Activated CD4-positive, alpha-beta memory T cell treated with anti-CD3 and anti-CD28 coated beads, Interleukin-2, amount 10 ng/mL, durations not matched to agents 7 days and 5 days (primary cell): ENCODE data around the gene FBN2. TPM values are rescaled to one million over a fixed set of nuclear protein-coding genes. Genes with fewer than 3 reads are reported as not detected.
"Not testable (repeated sequence)": the region's sequence is repeated elsewhere in the genome, so short reads cannot be mapped to it uniquely, and the experiment has no call there.

Experiments used
- CTCF ChIA-PET: fragments of 350-600 bp; sonication (Branson Sonifier 250); formaldehyde crosslinking; loops from one replicate; lab custom pipeline; 2021; ENCODE audit warnings: antibody characterized with exemption, inconsistent platforms; lab: Charles Lee
- POLR2A ChIA-PET: fragments of 350-600 bp; sonication (Branson Sonifier 250); formaldehyde crosslinking; loops from one replicate; lab custom pipeline; 2021; ENCODE audit warnings: antibody characterized with exemption; lab: Charles Lee
- DNase-seq: peaks from one replicate; pipeline ENCODE4 v3.0.0-alpha.2; 2020
- H3K27ac Mint-ChIP-seq: one replicate; pipeline ENCODE4 v1.8.0; 2021; ENCODE audit warnings: mild to moderate bottlenecking, mixed read lengths
- H3K27me3 Mint-ChIP-seq: one replicate; pipeline ENCODE4 v1.8.0; 2021; ENCODE audit warnings: mixed read lengths
- H3K36me3 Mint-ChIP-seq: one replicate; pipeline ENCODE4 v1.8.0; 2021; ENCODE audit warnings: low read depth, mixed read lengths
- H3K4me1 Mint-ChIP-seq: one replicate; pipeline ENCODE4 v1.8.0; 2021; ENCODE audit warnings: mixed read lengths
- H3K4me3 Mint-ChIP-seq: one replicate; pipeline ENCODE4 v1.8.0; 2021; ENCODE audit warnings: mild to moderate bottlenecking, mixed read lengths
- H3K9me3 Mint-ChIP-seq: one replicate; pipeline ENCODE4 v1.8.0; 2021; ENCODE audit warnings: mixed read lengths
- total RNA-seq, 2 experiments: library from RNA; stranded (reverse); gene quantifications; one replicate each; pipeline ENCODE4 v1.2.3, GENCODE V29; 2021

The FBN2 gene
- total RNA-seq, 2 experiments from 2014 or later, result not detected

DNA sequence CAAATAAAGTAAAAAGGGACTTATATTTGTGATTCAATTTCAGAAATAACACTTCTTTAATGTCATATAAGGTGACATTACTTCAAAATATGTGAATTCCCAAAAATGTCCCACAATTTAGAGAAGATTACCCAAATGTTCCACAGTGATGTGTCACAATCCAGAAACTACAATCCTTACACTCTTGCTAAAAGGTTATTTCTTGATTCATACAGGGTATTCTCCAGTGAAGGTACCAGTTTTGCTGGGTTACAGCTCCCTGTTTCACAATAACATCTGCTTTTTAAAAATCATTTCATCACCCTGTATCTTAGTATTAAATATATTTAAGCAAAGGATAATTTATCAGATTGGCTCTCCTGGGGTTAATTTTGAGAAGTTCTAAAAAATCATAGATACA is 11.0 kb downstream of the FBN2 start:
- ChIA-PET POLR2A (no interaction called here), CTCF (no interaction called here)
- H3K27me3 Mint-ChIP-seq, result no peaks in the 10 kb centered on the region
- no peak overlapping the region for H3K27ac Mint-ChIP-seq
- H3K36me3 Mint-ChIP-seq, result no peaks in the 10 kb centered on the region
- no peaks in the 10 kb centered on the region for H3K9me3 Mint-ChIP-seq
- no peak overlapping the region for H3K4me3 Mint-ChIP-seq
- H3K4me1 Mint-ChIP-seq, result no peaks in the 10 kb centered on the region
- no peak for DNase-seq

DNA sequence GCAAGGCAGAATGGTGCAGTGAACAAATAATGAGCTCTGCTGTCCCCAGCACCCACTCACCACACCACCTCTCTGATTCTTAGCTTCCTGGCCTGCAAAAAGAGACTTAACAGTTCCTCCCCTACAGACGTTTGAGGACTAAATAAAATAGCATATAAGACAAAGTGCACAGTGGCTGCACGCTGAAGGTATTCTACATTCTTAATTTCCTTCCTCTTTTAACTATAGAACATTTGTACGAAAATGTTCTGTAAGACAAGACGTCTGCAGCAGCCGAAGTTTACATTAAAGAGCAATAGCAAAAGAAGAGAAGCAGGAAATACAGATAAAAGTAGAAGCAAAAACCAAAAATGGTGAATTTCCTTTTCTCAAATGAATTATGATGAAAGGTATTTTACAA is 15.7 kb downstream of the FBN2 start:
- no peak for DNase-seq
- H3K36me3 Mint-ChIP-seq, result no peaks in the 10 kb centered on the region
- no peak overlapping the region for H3K4me3 Mint-ChIP-seq
- no peaks in the 10 kb centered on the region for H3K27me3 Mint-ChIP-seq
- no peaks in the 10 kb centered on the region for H3K9me3 Mint-ChIP-seq
- H3K27ac Mint-ChIP-seq, result no peak overlapping the region
- POLR2A ChIA-PET, result no interaction called here
- no peaks in the 10 kb centered on the region for H3K4me1 Mint-ChIP-seq
- CTCF ChIA-PET, result no interaction called here

DNA sequence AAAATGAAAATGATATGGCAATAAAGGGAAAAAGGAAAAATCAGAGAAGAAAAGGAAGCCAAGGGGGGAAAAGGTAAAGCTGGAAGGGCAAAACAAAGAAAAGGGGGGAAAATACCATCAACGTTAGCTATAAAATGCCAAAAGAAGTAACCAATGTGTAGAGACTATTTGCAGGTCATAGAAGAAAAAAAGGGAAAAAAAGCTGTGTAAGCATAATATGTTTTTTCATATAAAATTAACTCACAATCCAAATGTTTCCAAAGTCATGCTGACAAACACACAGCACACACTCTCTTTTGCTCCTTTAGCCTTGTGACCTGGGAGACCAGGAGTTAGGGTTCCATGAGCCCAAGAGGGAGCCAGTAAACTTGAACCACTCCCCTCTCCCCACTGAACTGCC is 18.2 kb downstream of the FBN2 start:
- H3K4me1 Mint-ChIP-seq, result no peaks in the 10 kb centered on the region

DNA sequence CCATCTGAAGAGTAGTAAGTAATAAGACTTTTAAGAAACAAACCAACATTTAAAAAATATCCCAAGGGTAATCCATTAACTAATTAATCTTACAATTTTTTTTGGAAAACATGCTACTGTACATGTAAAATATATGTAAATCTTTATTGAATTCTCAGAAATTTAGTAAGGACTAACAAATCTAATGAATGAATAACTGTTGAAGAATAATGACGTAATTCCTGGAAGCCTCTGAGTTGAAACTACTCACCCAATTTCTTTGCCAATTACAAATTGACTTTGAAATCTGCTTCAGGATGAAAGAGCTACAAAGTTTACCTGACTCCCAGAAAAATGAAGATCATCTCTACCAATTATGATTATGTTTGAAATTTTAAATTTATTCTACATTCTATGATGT is 21.1 kb downstream of the FBN2 start:
- no peak overlapping the region for H3K4me3 Mint-ChIP-seq

More for the DNA sequence above, 18.2 kb downstream of the FBN2 start:
- CTCF ChIA-PET, result no interaction called here
- Mint-ChIP-seq H3K36me3 (no peaks in the 10 kb centered on the region), H3K27ac (no peak overlapping the region), H3K4me3 (no peak overlapping the region), H3K27me3 (no peaks in the 10 kb centered on the region), H3K9me3 (no peaks in the 10 kb centered on the region)
- no peak for DNase-seq
- POLR2A ChIA-PET, result no interaction called here

DNA sequence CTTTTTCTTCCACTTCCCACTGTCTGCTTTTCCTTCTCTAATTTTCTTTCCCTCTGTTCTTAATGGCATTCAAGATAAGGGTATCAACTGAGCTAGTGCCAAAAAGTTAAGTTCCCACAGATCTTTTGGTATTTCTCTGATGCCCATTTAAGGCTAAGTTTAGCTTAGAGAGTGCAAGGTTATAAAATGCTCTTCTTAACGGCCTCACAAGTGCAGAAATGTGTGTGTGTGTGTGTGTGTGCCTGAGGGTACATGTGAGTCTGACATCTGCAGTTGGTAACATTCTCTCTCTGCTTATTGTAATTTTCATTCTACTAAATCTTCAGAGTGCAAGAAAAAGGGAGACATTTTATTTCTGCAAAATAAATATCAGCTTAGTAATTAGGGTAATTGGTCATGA is 24.2 kb downstream of the FBN2 start:
- no peak for DNase-seq
- POLR2A ChIA-PET, result no interaction called here
- CTCF ChIA-PET, result no interaction called here
- Mint-ChIP-seq H3K9me3 (no peaks in the 10 kb centered on the region), H3K27me3 (no peaks in the 10 kb centered on the region), H3K4me3 (no peak overlapping the region), H3K36me3 (no peaks in the 10 kb centered on the region), H3K4me1 (no peaks in the 10 kb centered on the region), H3K27ac (no peak overlapping the region)

More for the DNA sequence above, 21.1 kb downstream of the FBN2 start:
- Mint-ChIP-seq H3K27ac (no peak overlapping the region), H3K27me3 (no peaks in the 10 kb centered on the region), H3K9me3 (no peaks in the 10 kb centered on the region), H3K36me3 (no peaks in the 10 kb centered on the region), H3K4me1 (no peaks in the 10 kb centered on the region)
- no peak for DNase-seq
- ChIA-PET CTCF (no interaction called here), POLR2A (no interaction called here)

DNA sequence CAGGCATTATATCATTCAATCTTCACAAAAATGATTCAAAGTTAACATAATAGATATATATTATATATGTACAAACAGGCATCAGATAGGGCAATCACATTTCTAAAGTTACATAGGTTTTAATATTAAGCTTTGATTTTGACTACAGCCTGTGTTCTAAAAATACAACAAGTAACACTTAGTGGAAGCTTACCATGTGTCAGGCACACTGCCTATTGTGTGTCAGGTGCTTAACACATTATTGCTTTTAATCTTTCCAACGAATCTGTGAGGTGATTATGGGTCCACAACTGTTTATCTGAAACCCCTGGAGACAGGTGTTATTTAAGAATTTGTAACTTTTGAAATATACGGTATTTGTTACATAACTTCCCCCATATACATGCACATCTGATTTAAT is 25.2 kb downstream of the FBN2 start:
- H3K27me3 Mint-ChIP-seq, result no peaks in the 10 kb centered on the region
- no peak overlapping the region for H3K4me3 Mint-ChIP-seq
- DNase-seq, result no peak
- ChIA-PET POLR2A (no interaction called here), CTCF (no interaction called here)
- no peaks in the 10 kb centered on the region for H3K4me1 Mint-ChIP-seq
- no peaks in the 10 kb centered on the region for H3K36me3 Mint-ChIP-seq
- H3K9me3 Mint-ChIP-seq, result no peaks in the 10 kb centered on the region
- no peak overlapping the region for H3K27ac Mint-ChIP-seq

DNA sequence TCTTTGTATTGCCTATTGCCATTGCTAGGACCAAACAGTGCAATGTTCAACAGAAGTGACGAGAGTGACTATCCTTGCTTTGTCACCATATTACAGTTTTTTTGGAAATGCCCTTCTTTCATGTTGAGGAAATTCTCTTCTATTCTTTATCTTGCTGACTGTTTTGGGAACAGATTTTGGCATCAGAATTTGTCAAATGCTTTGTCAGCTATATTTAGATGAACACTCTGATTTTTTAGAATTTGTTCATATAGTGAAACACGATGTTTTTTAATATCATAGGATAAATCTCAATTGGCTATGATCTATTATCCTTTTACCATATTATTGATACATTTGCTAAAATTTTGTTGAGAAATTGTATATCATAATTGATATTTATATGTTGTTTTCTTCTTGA is 31.4 kb downstream of the FBN2 start:
- Mint-ChIP-seq H3K36me3 (no peaks in the 10 kb centered on the region), H3K27ac (no peak overlapping the region), H3K27me3 (no peaks in the 10 kb centered on the region), H3K4me1 (no peaks in the 10 kb centered on the region), H3K4me3 (no peak overlapping the region), H3K9me3 (peaks cover 19% of the 10 kb centered on the region)
- CTCF ChIA-PET, result no interaction called here
- POLR2A ChIA-PET, result no interaction called here
- DNase-seq, result no peak

DNA sequence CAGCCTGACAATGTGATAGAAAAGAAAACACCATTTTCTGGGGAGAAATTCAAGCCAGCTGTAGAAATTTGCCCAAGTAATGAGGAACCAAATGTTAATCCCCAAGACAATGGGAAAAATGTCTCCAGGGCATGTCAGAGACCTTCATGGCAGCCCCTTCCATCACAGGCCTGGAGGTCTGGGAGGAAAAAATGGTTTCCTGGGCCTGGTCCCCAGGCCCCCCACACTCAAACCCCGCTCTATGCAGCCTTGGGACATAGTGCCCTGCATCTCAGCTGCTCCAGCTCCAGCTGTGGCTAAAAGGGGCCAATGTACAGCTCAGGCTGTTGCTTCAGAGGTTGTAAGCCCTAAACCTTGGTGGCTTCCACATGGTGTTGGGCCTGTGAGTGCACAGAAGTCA is 34.3 kb downstream of the FBN2 start:
- POLR2A ChIA-PET, H3K4me1 Mint-ChIP-seq, CTCF ChIA-PET, H3K4me3 Mint-ChIP-seq, H3K36me3 Mint-ChIP-seq, H3K27me3 Mint-ChIP-seq, DNase-seq, H3K27ac Mint-ChIP-seq: not testable (repeated sequence)
- H3K9me3 Mint-ChIP-seq, result peaks cover 19% of the 10 kb centered on the region

DNA sequence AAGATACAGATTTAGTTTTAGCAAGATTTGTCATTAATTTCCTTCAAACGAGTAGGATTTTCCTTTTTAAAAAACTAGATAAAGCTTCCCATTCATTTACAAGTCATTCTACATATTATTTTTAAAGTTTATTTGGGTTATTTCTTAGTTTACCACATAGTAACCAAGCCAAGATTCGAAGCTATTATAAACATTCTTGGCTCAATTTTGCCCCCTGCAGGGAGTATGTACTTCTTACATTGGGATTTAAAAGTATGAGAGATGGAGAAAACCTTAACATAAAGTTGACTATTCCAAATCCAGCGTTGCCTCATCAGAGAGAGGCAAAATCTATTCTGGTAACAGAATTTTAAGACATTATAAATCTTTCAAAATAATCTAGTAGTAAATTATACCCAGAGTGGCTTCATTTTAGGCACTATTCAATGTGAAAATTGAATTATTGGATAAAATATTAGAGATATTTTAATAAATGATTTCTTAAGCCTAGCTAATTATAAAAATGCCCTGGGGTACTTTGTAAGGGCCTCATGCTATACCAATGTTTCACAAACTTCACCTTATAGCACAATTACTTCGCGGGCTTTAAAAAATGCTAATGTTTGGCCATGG is 39.1 kb downstream of the FBN2 start:
- Mint-ChIP-seq H3K4me3 (no peak overlapping the region), H3K27me3 (no peaks in the 10 kb centered on the region), H3K36me3 (no peaks in the 10 kb centered on the region), H3K9me3 (peaks cover 8% of the 10 kb centered on the region), H3K4me1 (no peaks in the 10 kb centered on the region), H3K27ac (no peak overlapping the region)
- no peak for DNase-seq
- ChIA-PET POLR2A (no interaction called here), CTCF (interaction anchor here (1.0 kb wide), 1 partner anchor 287 kb away, joined by 5 read pairs; no protein-coding TSS in a partner anchor)

DNA sequence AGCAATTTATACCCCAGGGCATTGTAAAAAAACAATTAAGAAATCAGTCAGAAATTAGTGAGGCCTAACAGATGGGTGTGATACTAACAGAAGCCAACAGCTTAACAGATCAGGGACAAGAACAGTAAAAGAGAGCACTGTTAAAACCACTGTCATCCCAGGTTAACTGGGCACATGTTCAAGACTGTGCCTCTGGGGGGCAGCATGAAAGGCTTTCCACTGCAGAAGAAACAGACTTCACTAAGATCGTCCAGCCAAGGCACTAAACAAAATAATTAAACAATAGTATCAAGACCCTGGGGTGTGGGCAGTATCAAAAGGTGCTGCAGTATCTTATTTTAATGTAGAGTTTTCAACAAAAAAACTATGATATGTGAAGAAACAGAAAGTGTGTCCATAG is 43.5 kb downstream of the FBN2 start:
- Mint-ChIP-seq H3K27me3 (no peaks in the 10 kb centered on the region), H3K36me3 (no peaks in the 10 kb centered on the region), H3K9me3 (no peaks in the 10 kb centered on the region), H3K27ac (no peak overlapping the region), H3K4me3 (no peak overlapping the region), H3K4me1 (no peaks in the 10 kb centered on the region)
- ChIA-PET CTCF (no interaction called here), POLR2A (no interaction called here)
- DNase-seq, result no peak

DNA sequence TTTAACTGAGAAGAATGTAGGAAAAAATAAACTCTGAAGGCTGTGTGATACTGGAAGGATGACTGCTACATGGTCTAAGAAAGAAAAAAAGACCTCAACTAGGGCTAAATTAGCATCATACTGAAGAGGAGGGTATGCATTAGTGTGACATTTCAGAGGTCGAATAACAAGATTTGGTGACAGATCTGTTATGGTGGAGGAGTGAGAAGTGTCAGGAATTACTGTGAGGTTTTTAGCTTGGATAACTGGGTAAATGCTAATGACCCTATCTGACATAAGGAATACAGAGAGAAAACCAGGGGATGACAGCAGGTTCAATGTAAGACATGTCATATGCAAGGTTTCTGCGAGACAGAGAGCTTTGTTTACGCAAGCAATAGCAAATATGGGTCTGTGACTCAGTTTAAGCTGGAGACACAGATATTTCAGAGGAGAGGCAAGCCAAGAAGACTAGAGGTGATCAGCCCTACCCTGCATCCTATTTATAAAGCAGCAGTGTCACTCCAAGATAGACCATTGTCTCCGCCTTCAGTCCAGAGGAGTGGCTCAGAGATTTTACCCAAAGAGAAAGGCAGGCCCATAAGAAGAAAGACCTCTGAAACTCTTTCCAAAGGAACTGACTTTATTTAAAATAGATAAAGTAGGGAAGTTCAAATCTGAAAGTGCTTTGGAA is 44.3 kb downstream of the FBN2 start:
- H3K4me3 Mint-ChIP-seq, result no peak overlapping the region
- no peak for DNase-seq
- no peaks in the 10 kb centered on the region for H3K4me1 Mint-ChIP-seq
- ChIA-PET POLR2A (no interaction called here), CTCF (no interaction called here)
- H3K27me3 Mint-ChIP-seq, result no peaks in the 10 kb centered on the region
- H3K27ac Mint-ChIP-seq, result no peak overlapping the region
- H3K9me3 Mint-ChIP-seq, result no peaks in the 10 kb centered on the region
- H3K36me3 Mint-ChIP-seq, result no peaks in the 10 kb centered on the region

DNA sequence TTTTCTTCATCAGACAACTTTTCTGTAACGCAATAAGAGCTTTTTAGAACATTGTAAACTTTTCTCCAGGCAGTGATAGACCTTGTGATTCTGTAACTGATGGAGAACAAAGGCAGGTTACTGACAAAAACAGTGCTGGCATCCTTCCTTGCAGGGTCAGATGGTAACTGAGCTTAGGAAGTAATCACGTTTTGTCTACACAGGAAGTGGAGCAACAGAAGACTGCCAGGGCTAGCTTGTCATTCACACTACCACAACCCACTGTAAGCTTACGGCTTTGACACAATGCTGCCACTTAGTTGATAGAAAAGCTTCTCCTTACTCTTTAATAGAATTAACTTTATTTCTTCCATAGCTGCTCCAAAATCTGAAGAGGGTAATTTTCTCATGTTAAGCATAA is 46.8 kb downstream of the FBN2 start:
- CTCF ChIA-PET, result no interaction called here
- no peak for DNase-seq
- H3K4me1 Mint-ChIP-seq, result no peaks in the 10 kb centered on the region
- POLR2A ChIA-PET, result no interaction called here
- H3K36me3 Mint-ChIP-seq, result no peaks in the 10 kb centered on the region
- H3K4me3 Mint-ChIP-seq, result no peak overlapping the region
- H3K9me3 Mint-ChIP-seq, result no peaks in the 10 kb centered on the region
- no peaks in the 10 kb centered on the region for H3K27me3 Mint-ChIP-seq
- H3K27ac Mint-ChIP-seq, result no peak overlapping the region

DNA sequence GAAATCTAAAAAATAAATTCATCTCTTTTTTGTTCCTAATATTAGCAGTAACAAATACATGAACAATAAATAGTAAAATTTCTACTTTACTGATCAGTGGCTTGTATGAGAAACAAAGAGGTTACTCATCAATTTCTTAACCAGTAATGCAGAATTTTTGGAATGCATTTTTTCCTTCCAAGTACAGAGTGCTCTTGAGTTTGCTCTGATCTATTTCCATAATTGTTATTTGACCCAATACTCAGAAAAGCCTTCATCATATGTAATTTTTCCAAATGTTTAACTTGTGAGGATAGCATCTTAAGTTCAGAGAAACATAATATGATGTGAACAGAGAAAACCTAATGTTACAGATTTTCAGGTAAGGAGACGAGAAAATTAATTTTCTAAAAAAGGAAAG is 47.3 kb downstream of the FBN2 start:
- ChIA-PET CTCF (no interaction called here), POLR2A (no interaction called here)
- no peaks in the 10 kb centered on the region for H3K27me3 Mint-ChIP-seq
- no peaks in the 10 kb centered on the region for H3K9me3 Mint-ChIP-seq
- no peaks in the 10 kb centered on the region for H3K36me3 Mint-ChIP-seq
- H3K4me3 Mint-ChIP-seq, result no peak overlapping the region
- DNase-seq, result no peak
- no peaks in the 10 kb centered on the region for H3K4me1 Mint-ChIP-seq
- no peak overlapping the region for H3K27ac Mint-ChIP-seq

DNA sequence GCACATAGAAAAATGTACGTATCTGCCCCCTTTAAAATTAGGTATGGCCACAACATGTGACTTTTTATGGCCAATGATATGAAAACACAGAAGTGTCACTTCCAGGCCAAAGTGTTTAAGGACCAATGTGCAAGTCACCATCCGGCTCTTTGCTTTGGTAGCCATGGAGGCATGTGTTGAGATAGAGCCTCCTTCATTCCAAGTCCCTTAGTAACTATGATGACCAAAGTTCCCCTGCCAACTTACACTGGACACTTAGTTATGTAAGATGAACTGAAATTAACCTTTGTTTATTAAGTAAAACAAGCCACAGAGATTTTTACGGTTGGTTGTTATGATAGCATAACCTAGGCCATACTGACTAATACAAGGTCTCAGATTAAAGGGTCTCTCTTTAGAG is 51.0 kb downstream of the FBN2 start:
- POLR2A ChIA-PET, result no interaction called here
- Mint-ChIP-seq H3K27ac (no peak overlapping the region), H3K9me3 (no peaks in the 10 kb centered on the region), H3K36me3 (no peaks in the 10 kb centered on the region), H3K4me1 (no peaks in the 10 kb centered on the region), H3K27me3 (no peaks in the 10 kb centered on the region), H3K4me3 (no peak overlapping the region)
- DNase-seq, result no peak
- CTCF ChIA-PET, result no interaction called here
